Measurements from ENCODE around the gene NT5M.
A peak's percentile ranks its signal among the peaks of the same experiment; 100 is the strongest.
"Not testable (repeated sequence)": the region's sequence is repeated elsewhere in the genome, so short reads cannot be mapped to it uniquely, and the experiment has no call there.

NT5M gene

DNA sequence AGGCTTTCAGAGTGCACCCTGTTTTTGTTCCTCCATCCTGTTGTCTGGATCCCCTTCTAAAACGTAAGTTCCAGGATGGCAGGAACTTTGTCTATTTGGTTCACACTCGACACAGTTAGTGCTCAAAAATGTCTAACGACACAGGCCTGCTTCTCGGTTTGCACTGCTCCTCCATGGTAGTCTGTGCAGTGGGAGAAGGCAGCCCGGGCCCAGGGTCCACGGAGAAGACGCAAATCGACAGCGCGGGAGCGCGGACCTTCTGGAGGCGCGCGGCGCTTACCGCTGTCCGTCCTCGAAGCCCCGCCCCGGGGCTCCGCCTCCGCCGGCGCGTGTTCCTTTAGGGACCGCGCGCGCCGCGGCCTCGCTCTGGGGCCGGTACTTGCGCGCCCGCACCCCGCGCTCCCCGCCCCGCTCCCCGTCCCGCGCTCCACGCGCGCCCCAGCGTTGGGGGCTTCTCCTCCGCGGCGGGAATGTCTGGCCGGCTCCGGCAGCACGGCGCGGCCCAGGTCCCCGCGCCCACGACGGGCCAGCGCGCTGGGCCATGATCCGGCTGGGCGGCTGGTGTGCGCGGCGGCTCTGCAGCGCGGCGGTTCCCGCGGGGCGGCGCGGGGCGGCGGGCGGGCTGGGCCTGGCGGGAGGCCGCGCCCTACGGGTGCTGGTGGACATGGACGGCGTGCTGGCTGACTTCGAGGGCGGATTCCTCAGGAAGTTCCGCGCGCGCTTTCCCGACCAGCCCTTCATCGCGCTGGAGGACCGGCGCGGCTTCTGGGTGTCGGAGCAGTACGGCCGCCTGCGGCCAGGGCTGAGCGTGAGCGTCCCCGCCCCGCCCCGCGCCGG is at the start of gene NT5M:
Gene NT5M (plus strand): TSS at position 364 of the 837 bp plus-strand sequence. CDS start 178 bp downstream, at position 542.
- H3K27ac ChIP-seq: peak within 1 kb of the TSS; percentile 86
- no peak for TF ChIP-seq CTCF (conservative IDR thresholded peaks at IDR 0.05)

DNA sequence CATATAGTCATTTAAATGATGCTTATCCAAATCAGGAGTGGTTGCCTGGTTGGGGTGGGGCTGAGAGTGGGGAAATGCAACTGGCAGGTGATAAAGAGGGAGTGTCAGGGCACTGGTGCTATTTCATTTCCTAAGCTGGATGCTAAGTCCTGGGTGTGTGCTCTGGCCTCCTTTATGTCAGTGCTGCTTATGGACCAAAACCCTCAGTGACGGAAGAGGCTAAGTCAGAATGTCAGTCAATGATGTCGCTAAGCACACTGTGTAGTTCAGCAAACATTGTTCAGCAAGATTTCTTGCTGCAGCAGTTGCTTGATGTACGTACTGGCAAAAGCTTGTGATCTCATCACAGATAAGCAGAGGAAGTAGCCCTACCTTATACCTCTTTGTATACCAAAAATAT is 49.8 kb upstream of the NT5M start:
- peak overlapping the region; percentile 58 for H3K27ac ChIP-seq

DNA sequence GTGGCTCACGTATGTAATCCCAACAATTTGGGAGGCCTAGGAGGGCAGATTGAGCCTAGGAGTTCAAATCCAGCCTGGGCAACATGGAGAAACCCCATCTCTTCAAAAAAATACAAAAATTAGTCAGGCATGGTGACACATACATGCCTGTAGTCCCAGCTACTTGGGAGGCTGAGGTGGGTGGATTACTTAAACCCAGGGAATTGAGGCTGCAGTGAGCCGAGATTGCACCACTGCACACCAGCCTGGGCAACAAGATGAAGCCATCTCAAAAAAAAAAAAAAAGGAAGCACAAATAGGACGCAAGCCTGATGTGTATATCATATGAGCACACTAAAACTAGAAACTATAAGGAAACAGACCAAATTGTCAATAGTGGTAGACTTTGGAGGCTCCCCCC is 49.1 kb upstream of the NT5M start:
- TF ChIP-seq CTCF (conservative IDR thresholded peaks at IDR 0.05): no peak
- peak overlapping the region; percentile 58 for H3K27ac ChIP-seq

More for the DNA sequence above, 49.8 kb upstream of the NT5M start:
- no peak for TF ChIP-seq CTCF (conservative IDR thresholded peaks at IDR 0.05)

- not testable (repeated sequence) for H3K27ac ChIP-seq
Measured at GRCh38 chr17:17255689-17256088, 47.5 kb upstream of the NT5M start.

DNA sequence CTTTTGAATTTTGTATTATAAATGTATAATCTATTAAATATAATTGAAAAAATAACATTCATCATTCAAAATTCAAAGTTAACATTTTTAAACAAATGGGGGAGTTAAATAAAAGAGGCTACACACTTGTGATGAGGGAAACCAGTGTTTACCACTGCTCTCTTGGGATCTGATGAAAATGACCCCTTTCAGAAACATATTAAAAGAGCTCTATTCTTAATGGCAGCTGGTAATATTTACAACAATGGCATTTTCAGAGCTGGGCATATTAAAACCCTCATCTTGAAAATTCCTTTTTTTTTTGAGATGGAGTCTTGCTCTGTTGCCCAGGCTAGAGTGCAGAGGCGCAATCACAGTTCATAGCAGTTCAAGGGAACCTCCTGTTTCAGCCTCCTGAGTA is 46.9 kb upstream of the NT5M start:
- no peak overlapping the region for H3K27ac ChIP-seq
- TF ChIP-seq CTCF (conservative IDR thresholded peaks at IDR 0.05): no peak

GRCh38 chr17:17258011-17258410 is 45.2 kb upstream of the NT5M start:
- TF ChIP-seq CTCF (conservative IDR thresholded peaks at IDR 0.05): no peak
- H3K27ac ChIP-seq: 0 out of 2 replicates have a peak overlapping the region, but pooled peaks have one; percentile 31

- H3K27ac ChIP-seq: peak overlapping the region; percentile 31
- no peak for TF ChIP-seq CTCF (conservative IDR thresholded peaks at IDR 0.05)
Measured at GRCh38 chr17:17258998-17259397, 44.2 kb upstream of the NT5M start.

GRCh38 chr17:17264430-17264829 is 38.7 kb upstream of the NT5M start:
- TF ChIP-seq CTCF (conservative IDR thresholded peaks at IDR 0.05): no peak

More at GRCh38 chr17:17264430-17264829, 38.7 kb upstream of the NT5M start:
- no peak overlapping the region for H3K27ac ChIP-seq

Data from VCaP (cell line).